OCI-M1 (cell line): ENCODE results near the gene FBXL17.

ENCODE experiments used
- DNase-seq: peaks from one replicate; lab custom pipeline; 2025; lab: John Stamatoyannopoulos, UW

The FBXL17 gene

DNA sequence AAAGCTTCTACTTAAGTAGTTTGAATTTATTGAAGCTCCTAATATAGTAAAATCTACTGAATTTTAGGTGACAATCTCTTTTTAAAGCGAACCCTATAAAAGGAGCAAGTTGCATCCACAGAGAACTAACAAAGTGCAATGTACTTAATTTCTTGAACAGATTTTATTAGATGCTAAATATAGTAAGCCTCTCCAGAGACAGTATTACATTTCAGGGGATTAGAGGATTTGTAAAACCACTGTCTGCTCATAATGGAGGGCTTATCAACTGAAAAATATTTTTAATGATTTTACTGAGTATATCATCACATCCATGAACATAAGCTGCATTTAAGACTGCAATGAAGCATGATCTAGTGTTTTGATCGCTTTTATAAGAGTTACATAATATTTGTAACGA is 481.2 kb downstream of the FBXL17 start:
- no peak for DNase-seq

- DNase-seq, result no peak
These were observed 487.5 kb downstream of the FBXL17 start for GRCh38 chr5:107894361-107894760.

DNA sequence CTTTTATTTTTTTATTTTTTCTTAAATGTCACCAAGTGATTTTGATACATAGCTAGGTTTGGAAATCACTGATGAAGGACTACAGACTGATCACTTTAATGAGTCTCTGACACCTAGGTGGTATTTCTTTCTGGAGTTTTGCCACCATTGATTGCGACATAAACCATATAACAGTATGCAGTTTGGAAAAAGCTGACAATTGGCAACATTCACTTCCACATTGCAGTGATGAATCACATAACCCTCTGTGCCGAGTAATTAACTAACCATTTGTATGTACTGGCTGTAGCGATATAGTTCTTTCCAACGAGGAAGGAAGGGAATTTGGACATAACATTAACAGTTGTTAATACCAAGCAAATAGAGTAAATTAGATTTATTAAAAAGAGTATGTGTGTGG is 488.3 kb downstream of the FBXL17 start:
- peak; percentile 41 for DNase-seq

GRCh38 chr5:107889387-107889786 is 492.5 kb downstream of the FBXL17 start:
- no peak for DNase-seq

GRCh38 chr5:107888541-107888940 is 493.4 kb downstream of the FBXL17 start:
- no peak for DNase-seq

- peak; percentile 42 for DNase-seq
These were observed 494.5 kb downstream of the FBXL17 start for GRCh38 chr5:107887166-107887943.

DNA sequence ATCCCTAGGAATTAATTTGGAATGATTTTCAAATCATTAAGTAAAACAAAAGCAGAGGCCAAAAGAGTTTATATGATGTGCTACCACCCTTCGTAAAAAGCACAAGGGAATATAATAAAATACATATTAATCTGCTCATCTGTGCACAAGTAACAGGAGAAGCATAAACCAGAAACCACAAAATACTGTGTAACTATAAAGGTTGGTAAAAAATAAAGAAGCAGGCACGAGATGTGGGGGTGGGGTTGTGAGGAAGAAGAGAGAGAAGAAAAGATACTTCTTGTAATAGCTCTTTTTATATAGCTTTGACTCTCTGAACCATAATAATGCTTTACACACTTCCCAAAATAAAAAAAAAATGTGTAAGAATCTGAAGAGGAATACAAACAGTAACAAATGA is 496.3 kb downstream of the FBXL17 start:
- DNase-seq, result peak; percentile 71

DNA sequence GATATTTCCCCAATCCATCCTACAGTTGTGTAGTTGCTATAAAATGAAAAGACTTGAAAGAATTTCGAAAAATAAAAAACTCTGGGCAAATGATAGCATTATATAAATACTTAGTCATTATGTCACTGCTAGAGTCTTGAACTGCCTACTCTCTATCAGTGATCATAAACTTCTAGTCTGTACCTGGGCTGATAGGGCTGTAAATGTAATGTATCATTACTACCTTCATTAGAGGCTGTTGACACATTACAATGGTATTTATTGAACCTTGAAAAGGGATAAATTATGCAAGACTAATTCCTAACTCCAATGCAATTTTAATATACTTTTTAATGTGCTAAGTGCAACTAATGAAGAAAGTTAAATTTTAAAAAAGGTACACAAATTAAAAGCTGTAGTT is 497.0 kb downstream of the FBXL17 start:
- no peak for DNase-seq

- no peak for DNase-seq
These were observed 503.2 kb downstream of the FBXL17 start for GRCh38 chr5:107878661-107879060.

DNA sequence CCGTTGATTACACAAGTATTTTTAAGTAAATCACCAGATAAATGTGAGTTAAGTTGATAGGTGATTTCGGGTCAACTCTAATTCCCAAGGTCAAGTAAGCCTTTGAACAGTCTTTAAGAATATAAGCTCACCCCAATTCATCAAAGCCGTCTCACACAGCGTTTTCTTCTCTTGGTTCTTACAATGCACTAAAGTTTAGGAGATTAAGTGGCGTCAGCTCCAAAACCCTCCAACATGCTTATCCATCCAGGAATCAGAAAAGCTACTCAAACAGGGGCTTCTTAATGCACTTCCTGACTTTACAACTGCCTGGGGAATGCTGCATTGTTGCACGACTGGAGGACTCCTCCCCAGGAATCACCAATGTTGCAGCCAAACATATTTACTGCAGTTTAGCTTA is 505.0 kb downstream of the FBXL17 start:
- DNase-seq, result no peak

GRCh38 chr5:107876261-107876660 is 505.6 kb downstream of the FBXL17 start:
- no peak for DNase-seq

DNA sequence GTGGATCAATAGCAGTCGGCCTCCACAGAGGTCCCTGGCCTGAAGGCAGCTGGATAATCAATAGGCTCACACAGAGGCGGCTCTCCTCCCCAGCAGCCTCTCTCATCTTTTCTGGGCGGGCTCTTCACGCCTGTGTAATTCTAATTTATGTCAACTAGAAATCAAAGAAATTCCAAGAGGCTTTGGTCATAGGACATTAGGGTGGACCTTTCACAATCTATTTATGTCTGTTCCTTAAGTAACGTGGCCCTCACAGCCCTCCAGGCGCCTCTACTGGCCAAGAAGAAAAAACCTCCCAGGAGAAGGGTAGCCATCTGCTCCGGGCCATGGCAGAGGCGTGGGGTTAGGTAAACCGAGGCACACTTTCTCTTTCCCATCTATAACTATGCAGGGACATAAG is 506.1 kb downstream of the FBXL17 start:
- DNase-seq, result no peak

- DNase-seq, result no peak
These were observed 507.1 kb downstream of the FBXL17 start for GRCh38 chr5:107874795-107875194.

GRCh38 chr5:107873877-107874276 is 508.0 kb downstream of the FBXL17 start:
- DNase-seq, result no peak

DNA sequence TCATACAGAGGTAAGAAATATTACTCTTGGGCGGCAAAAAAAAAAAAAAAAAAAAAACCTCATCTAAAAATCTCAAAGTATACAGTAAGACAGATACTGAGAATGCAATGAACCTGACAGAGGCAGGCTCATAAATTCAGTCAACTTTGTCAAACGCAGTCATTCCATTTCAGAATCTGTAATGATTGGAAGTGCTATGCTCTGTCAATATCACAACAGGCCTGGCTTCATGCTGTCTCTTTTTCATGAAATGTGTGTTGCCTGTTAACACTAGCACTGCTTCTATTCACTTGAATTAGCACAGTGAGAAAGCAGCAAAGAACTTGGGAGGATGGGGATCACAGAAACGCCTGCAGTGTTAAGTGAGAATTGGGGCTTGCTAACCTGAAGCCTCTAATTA is 510.9 kb downstream of the FBXL17 start:
- DNase-seq, result no peak

DNA sequence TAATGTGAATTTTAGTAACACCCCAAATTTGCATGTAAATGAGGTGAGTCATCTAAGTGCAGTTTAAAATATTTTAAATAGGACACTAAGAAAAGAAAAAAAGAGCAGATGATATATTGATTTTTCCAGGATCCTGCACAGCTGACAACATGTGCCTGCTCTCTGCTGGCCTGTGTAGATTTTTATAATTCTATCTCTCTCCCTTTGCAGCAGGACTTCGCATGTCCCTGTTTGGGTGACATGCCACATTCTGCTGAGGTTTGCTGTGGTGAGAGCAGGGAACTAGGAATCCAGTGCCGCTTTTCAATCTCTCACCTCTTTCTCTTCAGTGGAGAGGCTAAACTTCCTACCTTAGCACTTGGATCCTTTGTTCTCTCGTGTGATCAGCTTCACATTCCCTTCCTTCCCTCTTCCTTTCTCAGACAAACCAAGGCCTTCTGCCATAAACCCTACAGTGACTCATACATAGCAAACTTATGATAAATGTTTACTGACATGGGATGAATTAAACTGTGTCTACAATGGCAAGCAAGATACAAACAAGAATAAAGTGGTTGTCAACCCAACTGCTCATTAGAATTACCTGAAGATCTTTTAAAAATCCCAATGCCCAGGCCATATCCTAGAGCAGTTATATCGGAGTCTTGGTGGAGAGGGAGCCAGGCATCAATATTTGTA is 512.3 kb downstream of the FBXL17 start:
- no peak for DNase-seq

- DNase-seq, result no peak
These were observed 513.1 kb downstream of the FBXL17 start for GRCh38 chr5:107868650-107869409.

DNA sequence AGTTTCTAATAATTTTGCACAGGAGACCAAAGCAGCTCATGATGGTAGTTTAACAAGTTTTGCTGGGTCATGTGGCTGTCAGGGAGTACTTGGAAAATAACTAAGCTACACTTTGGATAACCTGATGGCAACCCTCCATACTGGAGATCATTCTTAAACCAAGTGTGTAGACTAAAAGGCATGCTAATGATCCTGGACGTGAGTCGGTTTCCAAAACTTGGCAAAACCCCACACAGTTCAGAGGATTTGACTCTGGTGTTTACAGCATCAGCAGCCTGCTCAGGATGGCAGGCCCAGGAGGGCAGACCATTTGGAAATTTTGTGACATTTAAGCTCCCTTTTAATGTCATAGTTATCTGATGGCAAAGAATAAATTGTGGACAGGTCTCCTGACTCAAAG is 514.6 kb downstream of the FBXL17 start:
- no peak for DNase-seq

- DNase-seq, result no peak
These were observed 517.1 kb downstream of the FBXL17 start for GRCh38 chr5:107864793-107865192.

GRCh38 chr5:107863125-107863524 is 518.8 kb downstream of the FBXL17 start:
- DNase-seq, result no peak

DNA sequence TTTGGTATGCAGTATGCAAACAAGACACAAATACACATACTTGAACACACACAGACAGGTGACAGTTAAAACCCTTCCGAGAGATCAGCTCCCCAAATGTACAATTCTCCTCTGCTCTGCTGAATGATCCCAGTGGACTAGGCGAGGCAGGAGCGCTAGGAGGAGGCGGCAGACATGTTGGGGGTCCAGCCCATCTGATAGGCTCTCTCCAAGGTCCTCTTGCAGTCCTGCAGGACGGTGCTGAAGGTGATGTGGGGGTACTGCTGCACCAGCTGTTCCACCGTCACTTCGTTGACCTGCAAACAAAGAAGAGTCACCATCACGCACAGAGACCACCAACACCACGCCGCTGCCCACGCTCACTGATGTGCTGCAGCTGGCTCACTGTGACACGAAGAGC is 520.3 kb downstream of the FBXL17 start:
- no peak for DNase-seq

- DNase-seq, result peak; percentile 16
These were observed 521.9 kb downstream of the FBXL17 start for GRCh38 chr5:107860044-107860443.

DNA sequence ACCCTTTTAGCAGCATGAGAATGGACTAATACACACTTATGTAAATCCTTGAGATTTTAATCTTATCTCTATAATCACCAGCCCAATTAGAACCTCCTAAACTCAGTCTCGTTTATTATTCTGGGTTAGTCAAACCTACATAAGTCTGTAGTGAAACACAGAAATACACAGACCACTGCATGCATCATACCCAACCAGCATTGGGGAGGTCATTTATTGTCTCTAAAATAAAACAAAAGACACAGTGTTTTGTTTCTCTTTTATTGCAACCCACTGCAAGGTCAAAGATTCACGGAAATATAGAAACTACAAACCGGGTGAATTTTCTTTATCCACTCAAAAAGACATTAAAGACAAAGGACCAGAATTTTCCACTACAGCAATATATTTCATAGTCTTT is 523.1 kb downstream of the FBXL17 start:
- DNase-seq, result no peak
